ENCODE results near the gene TRIM44. TPM values are rescaled to one million over a fixed set of nuclear protein-coding genes. Genes with fewer than 3 reads are reported as not detected.

The TRIM44 gene
- total and polyA plus RNA-seq, 10 of the 15 experiments (the other 5 are each of a cell fraction or from before 2014, with no cell fraction given) = 6.7 to 93.0 (median 27.6) TPM

- TF ChIP-seq SIX5 (IDR thresholded peaks at IDR 0.05; ENCODE audit: low read depth, low read length, severe bottlenecking) (no peak), RELB (IDR thresholded peaks at IDR 0.05; ENCODE audit: low read depth) (peak; percentile 72; the same call in 1 of the 2 replicates), CREM (IDR thresholded peaks at IDR 0.05; ENCODE audit: low read depth) (no peak), HCFC1 (IDR thresholded peaks at IDR 0.05; ENCODE audit: low read length) (no peak), NBN (IDR thresholded peaks at IDR 0.05) (no peak), HSF1 (IDR thresholded peaks at IDR 0.05; ENCODE audit: low read depth, low read length) (no peak), CEBPZ (IDR thresholded peaks at IDR 0.05; ENCODE audit: low read depth, low read length) (no peak), TCF3 (IDR thresholded peaks at IDR 0.05; ENCODE audit: borderline replicate concordance, insufficient read depth, low read depth, low read length) (no peak), MEF2A (IDR thresholded peaks at IDR 0.05; ENCODE audit: insufficient read depth, low read depth, low read length) (peak; percentile 69; the same call in 1 of the 2 replicates), CTCF (IDR thresholded peaks at IDR 0.05 in 2 of 3, conservative IDR thresholded peaks at IDR 0.05 in 1 of 3; ENCODE audit: control insufficient read depth in 2 of 3, extremely low read depth in 1 of 3, insufficient read depth in 1 of 3, low read depth in 3 of 3, low read length in 3 of 3) (no peak), EGR1 (IDR thresholded peaks at IDR 0.05; ENCODE audit: borderline replicate concordance in 1 of 2, low read depth in 2 of 2, low read length in 2 of 2) (no peak), ZNF24 (IDR thresholded peaks at IDR 0.05) (no peak), IRF3 (IDR thresholded peaks at IDR 0.05) (no peak), SKIL (IDR thresholded peaks at IDR 0.05; ENCODE audit: low read depth, poor library complexity, severe bottlenecking) (no peak), HDGF (IDR thresholded peaks at IDR 0.05) (no peak; the same call in 1 of the 2 replicates), SPI1 (IDR thresholded peaks at IDR 0.05; ENCODE audit: borderline replicate concordance, insufficient read depth, low read depth, low read length) (peak; percentile 97), ASH2L (IDR thresholded peaks at IDR 0.05; ENCODE audit: borderline replicate concordance, low read depth) (no peak)
Measured at GRCh38 chr11:35721651-35722282, 59.2 kb downstream of the TRIM44 start (continued).
